Nephron (organoid): Measurements from ENCODE around the gene PTCH1.

ENCODE experiments used
- H3K27ac Mint-ChIP-seq, 3 experiments: 2 replicates each; pipeline ENCODE4 v1.8.0; 2020; ENCODE audit warnings: mixed read lengths in 3 of 3, mild to moderate bottlenecking in 2 of 3, moderate library complexity in 1 of 3
- H3K27me3 Mint-ChIP-seq: 2 replicates; pipeline ENCODE4 v1.8.0; 2021; ENCODE audit warnings: low read depth, mild to moderate bottlenecking, moderate library complexity, mixed read lengths
- H3K36me3 Mint-ChIP-seq: 2 replicates; pipeline ENCODE4 v1.8.0; 2020; ENCODE audit warnings: low read depth, mixed read lengths
- H3K4me1 Mint-ChIP-seq: 2 replicates; pipeline ENCODE4 v1.8.0; 2020; ENCODE audit warnings: mixed read lengths
- H3K4me3 Mint-ChIP-seq, 3 experiments: 2 replicates each; pipeline ENCODE4 v1.8.0; 2020; ENCODE audit warnings: mild to moderate bottlenecking in 3 of 3, mixed read lengths in 3 of 3, moderate library complexity in 2 of 3
- H3K9me3 Mint-ChIP-seq: 2 replicates; pipeline ENCODE4 v1.8.0; 2020; ENCODE audit warnings: mixed read lengths
- CTCF ChIP-seq, 3 experiments: fragments of 200-600 bp; sonication (generic); IDR thresholded peaks; one replicate each; pipeline ENCODE4 v1.5.0; 2021; ENCODE audit warnings: antibody characterized with exemption in 3 of 3; ENCODE audit not compliant: unreplicated experiment in 3 of 3

PTCH1 gene

GRCh38 chr9:95494416-95495371 lies 22.1 kb downstream of the PTCH1 start:
- Mint-ChIP-seq H3K4me1 (peaks cover 54% of the 10 kb centered on the region), H3K27ac (peak overlapping the region in 2 of 3 experiments; percentile 6 to 38), H3K27me3 (no peaks in the 10 kb centered on the region), H3K36me3 (peaks cover 20% of the 10 kb centered on the region), H3K4me3 (peak overlapping the region in 2 of 3 experiments; percentile 24 to 40), H3K9me3 (no peaks in the 10 kb centered on the region)
- no peak for TF ChIP-seq CTCF (IDR thresholded peaks at IDR 0.05; ENCODE audit: unreplicated experiment in 3 of 3)

- H3K27me3 Mint-ChIP-seq = no peaks in the 10 kb centered on the region
- H3K27ac Mint-ChIP-seq = no peak overlapping the region
- H3K4me3 Mint-ChIP-seq = no peak overlapping the region
- H3K36me3 Mint-ChIP-seq = peaks cover 20% of the 10 kb centered on the region
- no peaks in the 10 kb centered on the region for H3K9me3 Mint-ChIP-seq
- TF ChIP-seq CTCF (IDR thresholded peaks at IDR 0.05; ENCODE audit: unreplicated experiment in 3 of 3) = no peak
- peaks cover 48% of the 10 kb centered on the region for H3K4me1 Mint-ChIP-seq
These were observed 22.8 kb downstream of the PTCH1 start for GRCh38 chr9:95494022-95494415.

- H3K4me1 Mint-ChIP-seq = peaks cover 45% of the 10 kb centered on the region
- no peaks in the 10 kb centered on the region for H3K27me3 Mint-ChIP-seq
- H3K4me3 Mint-ChIP-seq = no peak overlapping the region
- TF ChIP-seq CTCF (IDR thresholded peaks at IDR 0.05; ENCODE audit: unreplicated experiment in 3 of 3) = no peak
- no peak overlapping the region for H3K27ac Mint-ChIP-seq
- peaks cover 19% of the 10 kb centered on the region for H3K36me3 Mint-ChIP-seq
- H3K9me3 Mint-ChIP-seq = no peaks in the 10 kb centered on the region
These were observed 23.4 kb downstream of the PTCH1 start for GRCh38 chr9:95493402-95493801.

- no peak for TF ChIP-seq CTCF (IDR thresholded peaks at IDR 0.05; ENCODE audit: unreplicated experiment in 3 of 3)
- Mint-ChIP-seq H3K9me3 (no peaks in the 10 kb centered on the region), H3K27ac (no peak overlapping the region), H3K36me3 (peaks cover 17% of the 10 kb centered on the region), H3K4me1 (peaks cover 29% of the 10 kb centered on the region), H3K27me3 (no peaks in the 10 kb centered on the region), H3K4me3 (no peak overlapping the region)
These were observed 25.0 kb downstream of the PTCH1 start for GRCh38 chr9:95491543-95492320.

- no peak for TF ChIP-seq CTCF (IDR thresholded peaks at IDR 0.05; ENCODE audit: unreplicated experiment in 3 of 3)
These were observed 27.8 kb downstream of the PTCH1 start for GRCh38 chr9:95488954-95489353.

More at GRCh38 chr9:95488954-95489353, 27.8 kb downstream of the PTCH1 start:
- peaks cover 4% of the 10 kb centered on the region for H3K4me1 Mint-ChIP-seq
- no peak overlapping the region for H3K27ac Mint-ChIP-seq
- no peaks in the 10 kb centered on the region for H3K9me3 Mint-ChIP-seq
- no peaks in the 10 kb centered on the region for H3K27me3 Mint-ChIP-seq
- H3K36me3 Mint-ChIP-seq = peaks cover 12% of the 10 kb centered on the region
- H3K4me3 Mint-ChIP-seq = no peak overlapping the region
